NOMO-1 treated with dmso at 0.1 percent for 144 hours (cell line): Measurements from ENCODE around the gene GMIP.

ENCODE experiments used
- DNase-seq: peaks from one replicate; lab custom pipeline; 2025; ENCODE audit not compliant: unreplicated experiment; lab: John Stamatoyannopoulos, UW

Gene GMIP

DNA sequence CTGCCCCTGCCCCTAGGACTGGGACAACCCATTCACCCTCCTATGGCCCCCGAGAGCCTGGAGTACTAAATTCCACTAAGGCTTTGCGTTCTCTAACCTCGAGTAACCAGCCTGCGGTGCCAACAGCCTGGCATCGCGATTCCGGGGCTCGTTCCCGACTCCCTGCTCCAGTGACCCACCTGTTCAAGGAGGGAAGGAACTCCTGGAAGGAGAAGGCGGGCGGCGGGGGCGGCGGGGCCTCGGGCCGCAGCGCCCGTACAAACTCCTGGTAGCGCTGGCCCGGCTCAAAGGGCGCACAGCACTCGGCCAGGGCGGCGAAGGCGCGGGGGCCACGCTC, 6.3 kb downstream of the GMIP start:
- no peak for DNase-seq

- no peak for DNase-seq
Observed at GRCh38 chr19:19636573-19637185, 6.8 kb downstream of the GMIP start.

DNA sequence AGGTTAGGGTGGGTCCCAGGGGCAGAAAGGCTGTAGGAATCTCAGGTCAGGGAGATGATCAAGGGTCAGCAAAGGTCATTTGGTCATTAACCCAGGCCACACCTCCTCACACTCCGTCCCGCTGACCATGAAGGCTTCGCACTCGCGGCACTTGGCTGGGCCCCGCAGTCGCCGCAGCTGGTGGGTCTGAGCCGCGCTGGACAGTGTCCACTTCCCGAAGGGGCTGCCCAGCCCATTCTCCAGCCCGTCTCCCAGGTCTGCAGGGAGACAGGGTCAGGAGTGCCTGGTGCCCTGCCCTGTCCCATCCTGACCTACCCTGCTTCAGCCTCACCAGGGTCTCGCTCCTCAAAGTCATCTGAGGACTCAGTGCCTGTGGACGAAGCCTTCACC, 8.1 kb downstream of the GMIP start:
- no peak for DNase-seq

GRCh38 chr19:19634516-19635312, 8.7 kb downstream of the GMIP start:
- no peak for DNase-seq

DNA sequence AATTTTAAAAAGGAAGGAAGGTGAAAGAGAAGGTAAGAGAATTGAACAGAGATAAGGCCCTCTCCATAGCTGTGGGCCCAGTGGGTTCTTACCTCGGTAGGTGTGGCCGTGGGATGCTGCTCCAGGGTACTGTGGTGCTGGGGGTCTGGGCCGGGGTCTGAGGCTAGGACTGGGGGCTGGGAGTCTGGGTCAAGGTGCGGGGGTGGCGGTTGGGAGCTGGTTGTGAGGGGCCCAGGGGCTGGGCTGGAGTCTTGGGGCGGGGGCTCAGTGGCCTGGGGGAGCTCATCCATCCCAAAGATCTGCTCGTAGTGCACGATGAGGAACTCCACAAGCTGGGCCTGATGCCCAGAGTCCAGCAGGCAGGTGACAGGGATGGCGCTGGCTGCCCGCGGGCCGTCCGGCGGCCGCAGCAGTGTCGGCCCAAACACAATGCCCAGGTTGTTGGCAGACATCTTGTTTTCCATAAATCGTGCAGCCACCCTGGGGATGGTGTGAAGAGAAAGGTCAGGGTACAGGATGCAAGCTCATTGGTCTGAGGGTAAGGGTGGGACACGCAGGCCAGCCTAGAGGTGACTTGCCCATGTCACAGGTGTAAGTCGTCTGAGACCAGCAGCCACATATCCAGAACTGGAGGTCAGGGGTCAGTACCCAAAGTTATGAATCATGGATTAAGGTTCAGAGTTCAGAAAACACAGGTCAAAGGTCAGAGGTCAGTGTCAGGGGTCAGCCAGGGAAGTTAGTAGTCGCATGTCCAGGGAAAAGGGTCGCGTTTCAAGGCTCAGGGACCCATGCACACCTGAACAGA, 9.5 kb downstream of the GMIP start:
- DNase-seq: no peak

GRCh38 chr19:19632661-19633060, 10.8 kb downstream of the GMIP start:
- DNase-seq: no peak

DNA sequence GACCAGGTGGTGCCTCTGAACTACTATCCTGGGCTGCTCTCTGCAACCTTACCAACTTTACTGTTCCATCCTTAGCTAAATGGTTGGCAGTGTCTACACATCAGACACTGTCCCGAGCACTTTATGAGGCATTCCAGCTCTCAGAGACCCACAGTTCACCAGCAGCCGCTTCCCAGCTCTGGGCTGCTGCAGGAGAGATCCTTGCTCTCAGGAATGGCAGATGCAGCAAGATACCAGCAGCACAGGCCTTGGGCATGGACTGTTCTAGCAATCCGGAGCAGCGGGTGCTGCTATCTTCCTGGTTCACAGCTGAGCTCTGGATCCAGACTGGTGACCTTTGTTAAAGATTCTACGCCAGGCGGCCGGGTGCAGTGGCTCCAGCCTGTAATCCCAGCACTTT, 12.1 kb downstream of the GMIP start:
- no peak for DNase-seq

DNA sequence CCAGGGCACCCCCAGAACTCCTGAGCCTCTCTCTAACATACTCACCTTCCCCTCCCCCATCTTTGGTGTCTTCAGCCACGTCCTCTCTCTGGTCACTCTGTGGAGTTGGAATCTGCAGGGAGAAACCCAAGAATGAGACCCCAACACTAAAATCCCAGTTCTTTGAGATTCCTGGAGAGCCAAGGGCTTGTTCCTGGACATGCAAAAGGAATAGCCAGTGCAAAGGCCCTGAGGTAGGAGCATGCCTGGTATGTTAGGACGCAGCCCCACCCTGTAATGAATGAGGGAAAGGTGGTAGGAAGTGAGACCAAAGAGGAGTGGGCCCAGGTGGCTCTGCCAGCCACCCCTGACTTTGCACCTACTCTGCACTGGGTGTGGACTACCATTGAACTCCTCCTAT, 13.0 kb downstream of the GMIP start:
- no peak for DNase-seq

DNA sequence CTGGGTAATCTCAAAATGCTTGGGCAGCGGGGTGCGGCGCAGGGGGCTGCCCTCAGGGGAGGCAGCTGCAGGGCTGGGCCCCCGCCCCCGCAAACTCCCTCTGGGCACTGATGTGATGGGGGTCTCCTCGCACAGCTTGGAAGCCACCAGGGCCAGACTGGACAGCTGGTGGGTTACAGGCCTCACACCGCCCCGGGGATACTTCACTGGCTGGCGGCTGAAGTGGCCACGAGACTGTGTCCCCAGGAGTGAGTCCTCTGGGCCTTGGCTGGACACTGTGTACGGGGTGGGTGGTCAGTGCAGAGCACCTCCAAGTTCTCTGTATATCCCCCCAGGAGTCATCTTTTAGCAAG, 13.4 kb downstream of the GMIP start:
- no peak for DNase-seq

- no peak for DNase-seq
Observed at GRCh38 chr19:19628501-19629134, 14.8 kb downstream of the GMIP start.

GRCh38 chr19:19627621-19628500, 15.6 kb downstream of the GMIP start, which contains the start of gene LPAR2:
Gene LPAR2, minus strand, starts transcription at chr19:19628220. Its CDS starts 945 bp downstream, at chr19:19627275.
- no peak for DNase-seq

DNA sequence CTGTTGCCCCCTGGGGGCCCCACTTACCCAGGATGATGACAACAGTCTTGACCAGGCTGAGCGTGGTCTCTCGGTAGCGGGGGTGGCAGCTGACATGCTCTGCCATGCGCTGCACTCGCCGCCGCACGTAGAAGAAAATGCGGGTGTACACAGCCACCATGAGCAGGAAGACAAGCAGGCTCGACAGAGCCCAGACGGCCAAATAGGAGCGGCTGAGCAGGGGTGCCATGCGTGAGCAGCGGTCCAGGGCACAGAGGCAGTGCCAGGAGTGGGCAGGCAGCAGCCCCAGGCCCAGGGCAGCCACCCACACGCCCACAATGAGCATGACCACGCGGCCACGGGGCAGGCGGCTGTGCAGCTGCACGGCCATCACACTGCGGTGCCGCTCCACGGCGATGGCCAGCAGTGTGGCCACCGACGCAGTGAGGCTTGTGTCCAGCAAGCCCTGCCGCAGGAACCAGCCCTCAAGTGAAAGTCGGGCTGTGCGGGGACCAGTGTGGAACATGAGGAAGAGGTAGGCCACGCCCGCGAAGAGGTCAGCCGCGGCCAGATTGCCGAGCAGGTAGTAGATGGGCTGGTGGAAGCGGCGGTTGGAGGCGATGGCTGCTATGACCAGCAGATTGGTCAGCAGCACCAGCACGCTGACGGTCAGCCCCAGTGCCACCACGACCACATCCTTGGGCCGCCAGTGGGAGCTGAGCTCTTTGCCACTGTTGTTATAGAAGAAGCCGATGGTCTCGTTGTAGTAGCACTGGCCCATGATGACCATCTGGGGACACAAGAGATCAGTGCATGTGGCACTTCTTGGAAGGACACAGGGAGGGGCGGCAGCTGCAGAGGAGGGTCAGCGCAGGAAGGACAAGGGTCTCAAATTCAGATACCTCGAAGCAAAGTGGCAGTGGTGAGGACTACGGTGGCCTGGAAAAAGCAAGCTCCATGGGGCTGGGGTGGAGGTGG, 16.7 kb downstream of the GMIP start:
- no peak for DNase-seq

GRCh38 chr19:19624032-19624570, 19.4 kb downstream of the GMIP start:
- DNase-seq: no peak

- no peak for DNase-seq
Observed at GRCh38 chr19:19623383-19623782, 20.1 kb downstream of the GMIP start.

- DNase-seq: no peak
Observed at GRCh38 chr19:19619849-19620210, 23.6 kb downstream of the GMIP start.

GRCh38 chr19:19619181-19619848, 24.1 kb downstream of the GMIP start:
- no peak for DNase-seq

DNA sequence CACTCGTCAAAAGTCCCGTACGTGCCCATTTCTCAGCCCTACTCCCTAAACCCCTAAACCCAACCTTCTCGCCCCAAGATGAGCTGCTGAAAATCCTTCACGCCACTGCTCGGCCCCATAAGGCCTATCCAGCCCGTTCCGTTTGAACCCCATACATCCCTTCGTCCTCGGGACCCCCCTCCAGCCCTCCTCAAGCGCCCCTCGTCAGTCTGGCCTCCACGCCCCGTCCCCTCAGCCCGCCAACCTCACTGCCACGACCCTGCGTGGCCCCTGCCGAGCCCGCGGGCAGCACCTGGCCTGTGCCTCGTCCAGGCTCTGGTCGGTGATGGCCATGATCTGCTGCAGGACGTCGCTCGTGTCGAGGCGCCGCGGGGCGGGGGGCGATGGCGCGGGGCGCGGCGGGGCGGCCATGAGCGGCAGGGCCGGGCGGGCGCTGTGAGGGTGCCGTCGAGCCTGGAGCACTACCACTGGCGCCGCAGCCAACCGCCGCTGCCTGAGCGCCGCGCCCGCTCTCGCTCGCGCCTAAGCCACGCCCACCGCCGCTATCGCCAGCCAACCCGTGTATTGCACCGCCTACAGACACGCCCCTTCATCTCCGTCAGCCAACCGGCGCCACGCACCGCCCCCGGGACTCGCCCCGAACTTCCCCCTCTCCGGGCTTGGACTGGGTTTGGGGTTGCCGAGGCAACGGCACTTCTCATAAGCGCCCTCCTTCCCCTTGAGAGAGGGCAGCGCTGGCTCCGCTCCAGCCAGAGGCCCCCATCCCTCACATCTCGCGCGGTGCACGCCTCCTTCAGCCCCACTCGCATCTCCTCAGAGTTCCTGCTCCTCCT, 25.0 kb downstream of the GMIP start, which contains the start of gene PBX4:
Gene PBX4 (minus strand): TSS at position 469 of the 833 bp plus-strand sequence. CDS start 58 bp downstream, at position 411.
- DNase-seq: peak; percentile 99

DNA sequence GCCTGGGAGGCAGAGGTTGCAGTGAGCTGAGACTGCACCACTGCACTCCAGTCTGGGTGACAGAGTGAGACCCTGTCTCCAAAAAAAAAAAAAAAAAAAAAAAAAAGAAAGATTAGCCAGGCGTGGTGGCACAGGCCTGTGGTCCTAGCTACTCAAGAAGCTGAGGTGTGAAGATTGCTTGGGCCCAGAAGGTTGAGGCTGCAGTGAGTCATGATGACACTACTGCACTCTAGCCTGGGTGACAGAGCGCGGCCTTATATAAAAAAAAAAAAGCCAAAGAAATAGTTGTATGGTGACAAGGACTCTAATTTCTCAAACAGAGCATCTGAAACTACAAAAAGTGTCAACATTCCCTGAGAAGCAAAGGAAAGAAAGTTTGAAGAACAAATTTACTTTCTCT, 28.4 kb downstream of the GMIP start:
- DNase-seq: no peak
